Activated CD4-positive, CD25-positive, alpha-beta regulatory T cell (primary cell): ENCODE measurements around the gene GCNA.
A peak's percentile ranks its signal among the peaks of the same experiment; 100 is the strongest.

Source experiments
- DNase-seq, 4 experiments: peaks; one replicate each; lab custom pipeline; 2025; lab: John Stamatoyannopoulos, UW

Gene GCNA

GRCh38 chrX:71616672-71617529 is 38.7 kb downstream of the GCNA start:
- DNase-seq: peak in 1 of 4 experiments; percentile 1

GRCh38 chrX:71617742-71618141 is 39.5 kb downstream of the GCNA start:
- no peak for DNase-seq

- DNase-seq: peak in 3 of 4 experiments; percentile 1 to 26 (median 7)
Observed at GRCh38 chrX:71618303-71618721, 40.1 kb downstream of the GCNA start, which contains the start of gene CXCR3. TSS of gene CXCR3 (minus strand) at chrX:71618511. CDS start at chrX:71618449, 62 bp downstream.

- no peak for DNase-seq
Observed at GRCh38 chrX:71618787-71619186, 40.5 kb downstream of the GCNA start.

- DNase-seq: peak in 2 of 4 experiments; percentile 3 to 9
Observed at GRCh38 chrX:71619193-71619592, 41.0 kb downstream of the GCNA start.

- no peak for DNase-seq
Observed at GRCh38 chrX:71619986-71620385, 41.7 kb downstream of the GCNA start.

- no peak for DNase-seq
Observed at GRCh38 chrX:71621603-71622002, 43.4 kb downstream of the GCNA start.

- no peak for DNase-seq
Observed at GRCh38 chrX:71622032-71622575, 43.9 kb downstream of the GCNA start.

GRCh38 chrX:71622576-71623450 is 44.6 kb downstream of the GCNA start:
- peak; percentile 3 to 39 (median 26) for DNase-seq

GRCh38 chrX:71623714-71624113 is 45.5 kb downstream of the GCNA start:
- no peak for DNase-seq

GRCh38 chrX:71625471-71625870 is 47.2 kb downstream of the GCNA start:
- DNase-seq: no peak

- no peak for DNase-seq
Observed at GRCh38 chrX:71626576-71626975, 48.3 kb downstream of the GCNA start.

- no peak for DNase-seq
Observed at GRCh38 chrX:71627588-71628404, 49.6 kb downstream of the GCNA start.

GRCh38 chrX:71629467-71629866 is 51.2 kb downstream of the GCNA start:
- no peak for DNase-seq

- no peak for DNase-seq
Observed at GRCh38 chrX:71632923-71633657, 54.9 kb downstream of the GCNA start.

- no peak for DNase-seq
Observed at GRCh38 chrX:71634366-71634765, 56.1 kb downstream of the GCNA start.

GRCh38 chrX:71636438-71637252 is 58.4 kb downstream of the GCNA start:
- no peak for DNase-seq

GRCh38 chrX:71637253-71637618 is 59.0 kb downstream of the GCNA start:
- DNase-seq: no peak

- no peak for DNase-seq
Observed at GRCh38 chrX:71637848-71638247, 59.6 kb downstream of the GCNA start.

- no peak for DNase-seq
Observed at GRCh38 chrX:71638409-71638808, 60.2 kb downstream of the GCNA start.
